ELF-1 (cell line): ENCODE measurements around the gene METTL9.
"Not testable (repeated sequence)": the region's sequence is repeated elsewhere in the genome, so short reads cannot be mapped to it uniquely, and the experiment has no call there.

ENCODE experiments used
- DNase-seq: peaks from one replicate; pipeline ENCODE4 v3.0.0-alpha.2; 2016; ENCODE audit warnings: low read depth, low spot score

Gene METTL9

DNA sequence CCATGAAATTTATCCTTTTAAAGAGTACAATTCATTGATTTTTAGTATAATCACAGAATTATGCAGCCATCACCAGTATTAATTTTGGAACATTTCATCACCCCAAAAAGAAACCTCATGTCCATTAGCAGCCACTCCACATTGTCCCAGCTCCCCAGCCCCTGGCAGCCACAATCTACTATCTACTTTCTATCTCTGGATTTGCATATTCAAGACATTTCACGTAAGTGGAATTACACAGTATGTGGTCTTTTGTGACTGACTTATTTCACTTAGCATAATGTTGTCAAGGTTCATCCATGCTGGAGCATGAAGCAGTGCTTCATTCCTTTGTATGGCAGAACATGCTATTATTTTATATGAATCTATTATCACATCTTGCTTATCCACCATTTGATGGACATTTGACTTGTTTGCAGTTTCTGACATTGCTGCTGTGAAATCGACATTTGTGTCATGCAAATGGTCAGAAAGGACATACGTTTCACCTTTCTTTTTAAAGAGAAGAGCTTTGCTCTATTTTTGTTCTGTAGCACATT lies 10.7 kb downstream of the METTL9 start:
- DNase-seq, result no peak

DNA sequence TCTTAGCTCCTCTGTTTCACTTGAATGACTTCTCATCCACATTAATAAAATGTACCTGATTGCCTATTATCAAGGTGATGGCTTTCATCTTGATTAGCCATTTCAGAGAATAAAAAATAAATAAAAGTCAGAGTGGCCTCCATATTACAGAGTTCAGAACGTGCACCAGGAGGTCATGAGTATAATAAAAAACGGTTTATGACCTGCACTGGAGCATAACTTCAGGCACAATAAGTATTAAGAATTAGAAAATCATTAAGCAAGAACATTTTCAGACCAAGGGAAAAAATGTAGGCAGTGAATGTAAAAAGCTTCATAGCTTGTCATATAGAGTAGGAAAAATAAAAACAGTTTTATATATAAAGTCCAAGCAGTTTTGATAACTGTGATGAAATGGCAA lies 11.4 kb downstream of the METTL9 start:
- DNase-seq, result no peak

DNA sequence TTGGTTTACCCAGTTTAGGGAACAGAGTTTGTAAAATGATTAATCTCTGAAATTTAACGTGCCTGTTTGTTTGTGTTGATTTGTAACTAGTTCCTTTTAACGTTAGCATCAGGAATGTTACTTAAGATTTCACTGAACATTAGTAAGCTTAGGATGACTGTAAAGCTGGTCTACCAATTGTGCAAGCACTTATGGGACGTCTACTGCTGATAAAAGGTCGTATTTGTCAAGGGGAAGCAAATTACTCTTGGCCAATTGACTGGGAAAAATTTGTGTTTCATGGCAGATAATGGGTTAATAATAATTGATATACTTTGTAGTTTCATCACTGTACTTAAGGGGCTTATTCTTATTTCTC lies 11.8 kb downstream of the METTL9 start:
- DNase-seq, result no peak

DNA sequence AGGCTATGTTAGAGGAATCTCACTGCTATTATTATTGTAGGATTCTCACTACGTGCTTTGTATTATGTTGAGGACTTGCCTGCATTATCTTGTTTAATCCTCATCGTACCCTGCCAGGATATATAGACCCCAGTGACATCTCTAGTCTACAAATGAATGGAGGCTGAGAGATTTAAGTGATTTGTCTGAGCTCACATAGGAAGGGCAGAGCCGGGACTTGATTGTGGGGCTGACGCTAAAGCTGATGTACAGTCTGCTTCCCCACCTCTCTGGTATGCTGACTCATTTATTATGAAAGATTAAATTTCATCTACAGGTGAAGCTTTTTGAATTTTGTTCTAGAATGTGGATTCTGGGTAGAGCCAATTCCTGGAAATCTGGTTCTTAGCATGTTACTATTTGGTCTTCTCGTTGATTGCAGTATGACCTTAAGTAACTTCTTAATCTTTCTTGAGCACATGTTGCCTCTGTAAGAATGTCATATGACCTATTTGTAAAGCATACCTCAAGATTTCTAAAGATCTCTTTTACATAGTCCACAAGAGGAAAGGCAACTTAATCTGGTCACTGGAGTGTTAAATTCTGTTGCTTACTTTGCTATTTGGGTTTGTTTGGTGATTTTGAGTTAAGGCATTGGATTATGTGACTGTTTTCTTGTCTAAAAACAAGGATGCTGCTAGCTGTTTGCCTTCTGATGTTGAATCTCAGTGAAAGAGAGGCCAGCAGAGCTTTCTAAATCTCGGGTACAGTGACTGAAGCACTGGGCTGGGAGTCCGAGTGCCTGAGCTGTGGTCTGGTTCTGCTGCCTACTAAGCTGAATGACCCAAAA lies 12.4 kb downstream of the METTL9 start:
- no peak for DNase-seq

DNA sequence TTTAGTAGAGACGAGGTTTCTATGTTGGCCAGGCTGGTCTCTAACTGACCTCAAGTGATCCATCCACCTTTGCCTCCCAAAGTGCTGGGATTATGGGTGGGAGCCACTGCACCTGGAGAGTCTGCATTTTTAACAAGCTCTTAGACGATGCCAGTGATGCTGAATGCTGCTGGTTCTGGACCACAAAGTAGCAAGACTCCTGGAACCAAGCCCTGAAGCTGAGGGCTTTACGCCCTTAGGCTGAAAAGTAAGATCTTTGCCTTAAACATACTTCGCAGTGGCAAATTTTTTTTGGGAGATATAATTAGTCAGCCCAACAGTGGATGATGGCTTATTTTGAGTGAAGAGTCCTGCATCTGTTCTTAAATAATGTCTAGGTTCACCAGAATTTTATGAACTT lies 14.0 kb downstream of the METTL9 start:
- DNase-seq, result no peak

DNA sequence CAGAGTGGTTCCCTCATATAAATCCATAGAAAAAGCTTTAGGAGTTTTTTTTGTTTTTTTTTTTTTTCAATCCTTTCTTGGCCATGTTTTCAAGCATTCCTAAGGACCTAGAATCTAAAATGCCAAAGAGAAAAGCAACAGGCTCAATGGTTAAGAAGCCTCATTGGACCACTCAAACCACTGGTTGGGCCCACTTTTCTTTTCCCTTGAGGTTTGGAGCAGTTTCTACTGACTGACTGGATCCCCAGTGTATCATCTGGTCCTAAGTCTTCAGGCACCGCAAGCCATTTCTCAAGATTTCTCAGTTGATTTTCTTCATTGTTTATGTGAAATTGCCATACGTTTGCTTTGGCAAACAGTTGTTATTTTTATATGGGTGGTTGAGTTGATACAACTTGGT lies 14.4 kb downstream of the METTL9 start:
- DNase-seq, result no peak

DNA sequence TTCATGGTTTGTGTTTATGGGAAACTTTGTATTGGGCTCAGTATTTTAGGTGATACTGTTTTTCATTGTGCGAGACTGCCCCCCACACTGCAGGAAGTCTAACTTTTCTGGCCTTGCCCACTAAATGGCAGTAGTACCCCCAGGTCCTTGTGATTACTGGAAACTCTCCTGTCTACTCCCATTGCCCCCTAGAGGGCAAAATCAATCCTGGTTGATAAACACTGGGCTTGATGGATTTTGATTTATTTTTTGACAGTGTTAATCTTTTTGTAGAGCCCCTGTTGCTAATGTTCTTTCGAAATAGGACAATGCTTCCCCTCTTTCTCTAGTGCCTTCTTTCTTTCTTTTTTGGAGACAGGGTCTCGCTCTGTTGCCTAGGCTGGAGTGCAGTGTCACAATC lies 15.5 kb downstream of the METTL9 start:
- no peak for DNase-seq

DNA sequence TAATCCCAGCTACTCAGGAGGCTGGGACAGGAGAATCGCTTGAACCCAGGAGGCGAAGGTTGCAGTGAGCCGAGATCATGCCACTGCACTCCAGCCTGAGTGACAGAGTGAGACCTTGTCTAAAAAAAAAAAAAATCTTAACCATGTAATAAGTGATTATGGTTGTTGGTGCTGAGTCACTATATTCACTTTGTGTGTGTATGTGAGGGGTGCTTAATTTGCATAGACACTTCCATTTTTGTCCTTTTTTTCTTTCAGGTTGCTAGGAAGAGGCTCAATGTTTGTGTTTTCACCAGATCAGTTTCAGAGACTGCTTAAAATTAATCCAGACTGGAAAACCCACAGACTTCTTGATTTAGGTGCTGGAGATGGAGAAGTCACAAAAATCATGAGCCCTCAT lies 18.2 kb downstream of the METTL9 start:
- DNase-seq, result no peak

DNA sequence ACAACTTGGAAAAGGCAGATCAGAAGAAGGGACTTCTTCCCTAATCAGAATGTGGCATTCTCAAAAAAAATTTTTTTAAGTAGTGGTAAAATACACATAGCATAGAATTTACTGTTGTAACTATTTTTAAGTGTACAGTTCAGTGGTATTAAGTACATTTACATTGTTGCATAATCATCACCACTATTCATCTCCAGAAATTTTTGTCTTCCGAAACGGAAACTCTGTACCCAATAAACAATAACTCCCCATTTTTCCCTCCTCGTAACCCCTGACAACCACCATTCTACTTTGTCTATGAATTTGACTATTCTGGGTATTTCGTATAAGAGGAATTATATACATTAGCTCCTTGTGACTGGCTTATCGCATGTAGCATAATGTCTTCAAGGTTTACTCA lies 18.9 kb downstream of the METTL9 start:
- DNase-seq, result no peak

DNA sequence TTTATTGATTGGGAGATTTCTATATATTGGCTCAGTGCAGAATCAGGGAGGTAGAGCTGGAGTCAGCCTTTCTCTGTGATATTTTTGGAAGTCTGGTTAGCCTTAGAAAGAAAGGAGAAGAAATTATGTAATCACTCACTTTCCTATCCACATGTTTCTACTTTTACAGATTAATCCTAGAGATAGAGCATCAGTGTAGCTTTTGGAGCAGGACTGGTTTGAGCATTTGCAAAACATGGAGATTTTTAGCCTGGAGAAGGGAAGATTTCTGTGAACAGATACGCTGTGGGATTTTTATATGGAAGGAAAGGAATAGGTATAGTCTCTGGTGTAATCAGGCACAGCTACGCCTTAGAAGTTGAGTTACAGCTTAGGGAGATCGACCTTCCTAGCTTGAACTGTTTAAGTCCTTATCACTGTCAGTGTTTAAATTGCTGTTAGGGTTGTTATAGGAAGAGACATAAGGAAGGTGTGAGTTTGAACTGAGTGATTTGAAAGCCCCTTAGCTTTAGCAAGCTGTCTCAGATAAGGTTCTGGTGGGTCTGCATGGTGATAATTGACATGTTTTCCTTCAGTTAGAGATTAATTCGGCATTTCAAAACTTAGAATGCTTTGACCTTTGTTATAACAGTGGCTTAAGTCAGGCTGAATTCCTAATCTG lies 20.5 kb downstream of the METTL9 start:
- no peak for DNase-seq

DNA sequence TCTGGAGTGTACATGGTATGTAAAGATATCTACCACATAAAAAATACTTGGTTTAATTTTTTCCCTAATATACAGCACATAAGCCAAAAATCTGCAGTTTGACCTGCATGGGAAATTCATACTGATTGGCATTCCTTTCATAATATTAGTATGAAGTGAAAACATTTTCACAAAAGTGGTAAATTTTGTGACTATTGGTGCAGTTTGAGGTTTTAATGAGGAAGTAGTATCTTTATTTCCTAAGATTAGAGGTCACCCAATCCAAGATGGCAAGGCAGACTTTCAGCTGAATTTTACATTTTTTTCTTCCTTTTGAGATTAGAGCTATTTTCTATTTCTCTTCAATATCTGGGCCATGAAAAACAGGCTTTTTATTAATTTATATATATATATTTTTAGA lies 21.2 kb downstream of the METTL9 start:
- DNase-seq, result no peak

DNA sequence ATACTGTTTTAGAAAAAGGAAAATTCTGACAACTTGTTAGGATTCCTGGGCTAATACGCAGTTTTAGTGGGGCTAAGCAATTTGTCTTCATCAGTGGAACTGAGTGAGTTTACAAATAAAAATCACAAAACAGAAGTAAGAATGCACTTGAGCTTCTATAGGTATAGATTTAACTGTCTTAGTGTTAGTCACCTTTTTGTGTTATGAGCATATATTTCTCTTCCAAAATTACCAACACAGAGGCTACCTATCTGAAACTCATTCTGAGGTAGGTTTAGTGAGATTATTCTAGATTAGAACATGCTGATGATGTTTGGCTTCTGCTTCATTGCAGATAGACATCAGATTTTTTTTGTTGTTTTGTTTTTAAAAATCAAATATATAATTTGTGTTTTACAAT lies 23.2 kb downstream of the METTL9 start:
- DNase-seq, result no peak

DNA sequence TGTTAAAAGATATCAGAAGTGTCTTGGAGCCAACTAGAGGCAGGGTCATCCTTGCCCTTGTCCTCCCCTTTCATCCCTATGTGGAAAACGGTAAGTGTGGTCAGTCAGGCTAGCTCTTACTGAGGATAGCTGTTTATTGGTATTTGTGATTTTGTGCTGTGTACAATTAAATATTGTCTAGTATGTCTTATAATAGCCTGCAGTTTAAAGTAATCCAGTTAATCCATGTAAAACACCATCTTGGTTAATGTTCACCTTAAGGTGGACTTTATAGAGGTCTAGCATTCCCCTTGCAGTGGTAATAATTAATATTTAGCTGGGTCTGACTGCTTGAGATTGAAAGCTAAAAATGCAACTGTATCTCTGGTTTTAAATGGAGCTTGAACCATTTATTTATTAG lies 25.6 kb downstream of the METTL9 start:
- DNase-seq, result no peak

DNA sequence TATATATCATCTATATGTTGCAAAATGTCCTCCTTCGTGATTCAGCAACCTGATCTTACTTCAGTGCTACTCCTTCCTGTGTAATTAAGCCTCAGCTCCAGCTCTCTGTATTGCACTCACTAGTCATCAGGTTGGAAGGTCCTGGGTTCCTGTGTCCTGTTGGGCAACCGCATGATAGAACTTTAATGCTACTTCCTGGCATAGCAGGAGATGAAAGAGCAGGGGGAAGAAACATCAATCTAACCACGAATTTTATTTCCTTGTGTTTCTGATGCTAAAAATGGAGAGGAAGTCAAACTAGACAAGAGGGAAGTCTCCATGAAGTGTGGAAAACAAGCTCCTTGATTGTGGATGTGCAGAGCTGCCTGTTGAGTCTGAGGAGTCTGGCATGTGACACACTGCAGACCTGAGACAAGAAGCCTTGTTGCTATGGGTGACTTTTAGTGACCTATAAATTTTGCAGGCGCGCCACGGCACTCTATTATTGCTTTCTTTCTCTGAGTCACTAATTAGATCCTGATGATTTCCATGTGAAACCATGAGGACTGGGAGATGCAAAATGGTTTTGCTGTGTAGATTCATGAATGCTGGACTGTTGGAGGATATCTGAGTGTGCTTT lies 27.4 kb downstream of the METTL9 start:
- peak; percentile 22 for DNase-seq

DNA sequence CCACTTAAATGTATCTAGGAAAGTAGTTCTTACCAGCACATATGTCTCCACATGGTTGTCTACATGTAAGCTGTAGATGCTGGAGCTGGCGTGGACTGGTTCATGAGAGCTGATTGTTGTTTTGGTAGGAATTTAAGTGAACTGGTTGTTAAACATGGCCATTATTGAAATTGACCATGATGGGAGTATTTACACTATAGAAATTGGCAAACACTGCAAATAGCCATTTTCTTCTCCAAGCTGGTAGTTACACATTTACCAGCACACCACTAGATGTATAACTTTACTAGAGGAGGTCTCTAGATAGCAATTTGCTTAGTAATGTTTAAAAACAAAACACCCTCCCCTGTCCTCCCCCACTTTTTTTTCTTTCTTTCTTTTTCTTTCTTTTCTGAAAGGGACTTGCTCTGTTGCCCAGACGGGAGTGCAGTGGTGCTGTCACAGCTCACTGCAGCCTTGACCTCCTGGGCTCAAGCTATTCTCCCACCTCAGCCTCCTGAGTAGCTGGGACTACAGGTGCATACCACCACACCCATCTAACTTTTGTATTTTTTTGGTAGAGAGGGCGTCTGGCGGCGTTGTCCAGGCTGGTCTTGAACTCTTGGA lies 28.8 kb downstream of the METTL9 start:
- no peak for DNase-seq

DNA sequence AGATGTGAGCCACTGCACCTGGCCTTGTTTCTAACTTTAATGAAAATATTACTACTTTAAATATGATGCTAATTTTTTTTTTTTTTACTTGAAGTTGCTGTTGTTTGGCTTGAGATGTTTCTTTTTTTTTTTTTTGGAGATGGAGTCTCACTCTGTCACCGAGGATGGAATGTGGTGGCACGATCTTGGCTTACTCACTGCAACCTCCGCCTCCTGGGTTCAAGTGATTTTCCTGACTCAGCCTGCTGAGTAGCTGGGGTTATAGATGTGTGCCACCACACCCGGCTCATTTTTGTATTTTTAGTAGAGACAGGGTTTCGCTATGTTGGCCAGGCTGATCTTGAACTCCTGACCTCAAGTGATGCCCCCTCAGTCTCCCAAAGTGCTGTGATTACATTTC lies 29.4 kb downstream of the METTL9 start:
- DNase-seq, result no peak

DNA sequence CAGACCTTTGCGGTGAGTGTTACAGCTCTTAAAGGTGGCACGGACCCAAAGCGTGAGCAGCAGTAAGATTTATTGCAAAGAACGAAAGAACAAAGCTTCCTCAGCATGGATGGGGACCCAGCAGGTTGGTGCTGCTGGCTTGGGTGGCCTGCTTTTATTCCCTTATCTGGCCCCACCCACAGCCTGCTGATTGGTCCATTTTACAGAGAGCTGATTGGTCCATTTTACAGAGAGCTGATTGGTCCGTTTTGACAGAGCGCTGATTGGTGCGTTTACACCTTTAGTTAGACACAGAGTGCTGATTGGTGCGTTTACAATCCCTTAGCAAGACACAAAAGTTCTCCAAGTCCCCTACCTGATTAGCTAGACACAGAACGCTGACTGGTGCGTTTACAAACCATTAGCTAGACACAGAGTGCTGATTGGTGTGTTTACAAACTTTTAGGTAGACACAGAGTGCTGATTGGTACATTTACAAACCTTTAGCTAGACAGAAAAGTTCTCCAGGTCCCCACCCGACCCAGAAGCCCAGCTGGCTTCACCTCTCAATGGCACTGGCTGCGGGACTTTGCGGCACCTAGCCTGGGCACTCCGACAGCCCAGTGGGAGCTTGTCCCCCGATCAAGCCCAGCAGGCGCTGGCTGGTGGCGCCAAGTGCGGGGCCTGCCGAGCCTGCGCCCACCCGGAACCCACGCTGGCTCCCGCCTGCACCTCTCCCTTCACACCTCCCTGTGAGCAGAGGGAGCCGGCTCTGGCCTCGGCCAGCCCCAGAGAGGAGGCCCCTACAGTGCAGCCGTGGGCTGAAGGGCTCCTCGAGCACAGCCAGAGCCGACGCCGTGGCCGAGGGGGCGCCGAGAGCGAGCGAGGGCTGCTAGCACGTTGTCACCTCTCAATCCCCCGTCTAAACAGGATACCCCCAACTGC lies 30.5 kb downstream of the METTL9 start:
- DNase-seq, result not testable (repeated sequence)

DNA sequence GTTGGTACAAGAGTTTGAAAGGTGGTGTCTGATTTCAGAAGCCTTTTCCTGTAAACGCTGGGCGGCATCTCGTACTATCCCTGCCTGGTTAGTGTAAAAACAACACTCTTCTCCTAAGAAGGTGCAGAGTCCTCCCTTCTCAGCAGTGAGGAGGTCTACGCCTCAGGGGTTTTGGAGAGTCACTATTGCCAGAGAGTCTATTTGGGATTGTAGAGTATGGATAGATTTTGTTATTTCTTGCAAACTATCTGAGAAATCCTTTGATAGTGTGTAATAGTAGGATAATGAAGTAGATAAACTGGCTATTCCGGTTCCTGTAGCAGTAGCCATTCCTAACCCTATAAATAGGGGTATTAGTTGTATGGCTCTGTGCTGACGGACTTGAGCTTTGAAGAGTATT lies 31.5 kb downstream of the METTL9 start:
- peak; percentile 41 for DNase-seq

DNA sequence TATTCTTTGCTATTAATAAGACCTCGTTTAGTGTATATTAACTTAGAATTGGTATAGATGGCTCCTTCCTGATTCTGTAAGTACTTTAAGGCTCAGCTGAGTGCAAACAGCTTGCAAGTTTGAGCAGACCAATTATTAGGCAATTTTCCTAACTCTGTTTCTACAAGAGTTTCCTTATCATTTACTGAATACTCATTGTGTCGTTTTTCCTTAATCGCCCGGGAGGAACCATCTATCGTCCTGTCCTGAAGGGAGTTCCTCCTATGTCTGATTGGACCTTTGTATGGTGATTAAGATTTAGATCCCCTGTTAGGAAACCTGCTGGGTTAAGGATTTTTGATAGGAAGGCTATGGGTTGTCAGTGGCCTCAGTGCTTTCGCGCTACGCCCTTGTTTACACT lies 32.0 kb downstream of the METTL9 start:
- DNase-seq, result not testable (repeated sequence)

DNA sequence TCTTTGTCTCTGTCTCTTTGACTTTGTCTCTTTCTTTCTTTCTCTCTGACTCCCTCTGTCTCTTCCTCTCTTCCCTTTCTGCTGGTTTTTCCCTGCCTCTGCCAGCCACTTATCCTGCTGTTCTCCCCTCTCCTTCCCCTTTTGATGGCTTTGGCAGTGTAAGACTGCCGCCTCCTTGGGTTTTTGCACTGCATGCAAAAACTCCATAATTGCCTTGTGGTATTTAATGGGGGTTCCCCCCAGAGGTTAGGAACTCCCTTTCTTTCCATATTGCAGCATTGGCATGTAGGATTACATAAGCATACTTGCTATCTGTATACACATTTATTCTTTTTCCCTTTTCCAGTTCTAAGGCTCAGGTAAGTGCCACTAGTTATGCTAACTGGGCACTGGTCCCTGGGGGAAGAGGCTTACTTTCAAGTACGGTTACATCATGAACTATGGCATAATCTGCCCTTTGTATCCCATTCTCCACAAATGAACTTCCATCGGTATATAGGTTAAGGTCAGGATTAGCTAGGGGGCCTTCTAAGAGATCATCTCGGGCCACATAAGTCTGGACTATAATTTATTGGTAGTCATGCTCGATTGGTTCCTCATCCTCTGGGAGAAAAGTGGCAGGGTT lies 32.7 kb downstream of the METTL9 start:
- DNase-seq, result not testable (repeated sequence)

DNA sequence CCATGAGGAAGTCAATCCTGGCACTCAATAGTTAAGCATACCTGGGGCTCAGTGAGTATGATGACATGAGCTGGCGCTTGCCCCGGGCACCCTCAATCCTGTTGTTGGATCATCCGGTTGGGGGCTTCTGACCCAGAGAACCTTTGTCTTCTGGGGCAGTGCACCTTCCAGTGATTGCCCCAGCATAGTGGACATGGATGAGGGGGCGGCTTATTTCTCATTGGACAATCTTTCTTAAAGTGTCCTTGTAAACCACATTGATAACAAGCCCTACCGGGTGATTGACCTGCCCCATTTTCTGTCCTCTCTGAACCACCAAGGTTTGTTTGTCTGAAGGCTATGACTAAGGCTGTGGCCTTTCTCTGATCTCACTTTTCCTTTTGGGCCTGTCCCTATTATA lies 34.8 kb downstream of the METTL9 start:
- no peak for DNase-seq
